AG04450 (cell line): Measurements from ENCODE around the gene FNBP1L. TPM values are rescaled to one million over a fixed set of nuclear protein-coding genes. Genes with fewer than 3 reads are reported as not detected.

Source experiments
- CTCF ChIA-PET: fragments of 300-600, 350-600 bp; formaldehyde crosslinking; extraction: SDS; loops from one replicate; lab custom pipeline; 2022; ENCODE audit warnings: antibody characterized with exemption, inconsistent platforms; lab: Charles Lee
- POLR2A ChIA-PET: fragments of 350-600 bp; formaldehyde crosslinking; extraction: SDS; loops from one replicate; lab custom pipeline; 2021; ENCODE audit warnings: antibody characterized with exemption, inconsistent platforms; lab: Yijun Ruan, JAX
- DNase-seq: peaks from one replicate; pipeline ENCODE4 v3.0.0-alpha.2; 2011; ENCODE audit warnings: low read depth, low spot score
- H3K27ac ChIP-seq: one replicate; pipeline ENCODE4 v1.5.1; 2012; ENCODE audit warnings: low read depth, low read length, control low read depth
- H3K27me3 ChIP-seq: one replicate; pipeline ENCODE4 v1.6.0; 2012; ENCODE audit warnings: low read length; ENCODE audit not compliant: control insufficient read depth, insufficient read depth
- H3K4me3 ChIP-seq: 2 replicates; pipeline ENCODE4 v1.5.1; 2011; ENCODE audit warnings: mild to moderate bottlenecking, low read depth, low read length, control low read depth
- H3K9me3 ChIP-seq: 2 replicates; pipeline ENCODE4 v1.5.1; 2012; ENCODE audit warnings: low read length; ENCODE audit not compliant: control insufficient read depth, insufficient read depth
- CTCF ChIP-seq: IDR thresholded peaks from 2 replicates; pipeline ENCODE4 v1.5.1; 2011; ENCODE audit warnings: low read depth, low read length, control low read depth, inconsistent platforms
- polyA plus RNA-seq: library from polyadenylated mRNA; depleted of rRNA; stranded (reverse); fragments of >200 nt; gene quantifications from 2 replicates; pipeline ENCODE4 v1.2.3, GENCODE V29; 2011

FNBP1L gene
- polyA plus RNA-seq, 1 experiment, result 24.1 TPM

- POLR2A ChIA-PET, result no interaction called here
- H3K27ac ChIP-seq, result no peak overlapping the region
These were observed 147.3 kb downstream of the FNBP1L start for GRCh38 chr1:93595266-93595665.

GRCh38 chr1:93595743-93596142 is 147.8 kb downstream of the FNBP1L start:
- no peak overlapping the region for H3K27ac ChIP-seq
- no peaks in the 10 kb centered on the region for H3K9me3 ChIP-seq
- ChIA-PET POLR2A (no interaction called here), CTCF (no interaction called here)
- no peak overlapping the region for H3K4me3 ChIP-seq
- TF ChIP-seq CTCF, result no peak
- DNase-seq, result no peak
- no peaks in the 10 kb centered on the region for H3K27me3 ChIP-seq

More at GRCh38 chr1:93595266-93595665, 147.3 kb downstream of the FNBP1L start:
- no peaks in the 10 kb centered on the region for H3K27me3 ChIP-seq
- no peak overlapping the region for H3K4me3 ChIP-seq
- CTCF ChIA-PET, result interaction anchor here (2.2 kb wide), 1 partner anchor 249 kb away, joined by 10 read pairs; no protein-coding TSS in a partner anchor
- no peak for DNase-seq
- TF ChIP-seq CTCF, result no peak
- no peaks in the 10 kb centered on the region for H3K9me3 ChIP-seq

DNA sequence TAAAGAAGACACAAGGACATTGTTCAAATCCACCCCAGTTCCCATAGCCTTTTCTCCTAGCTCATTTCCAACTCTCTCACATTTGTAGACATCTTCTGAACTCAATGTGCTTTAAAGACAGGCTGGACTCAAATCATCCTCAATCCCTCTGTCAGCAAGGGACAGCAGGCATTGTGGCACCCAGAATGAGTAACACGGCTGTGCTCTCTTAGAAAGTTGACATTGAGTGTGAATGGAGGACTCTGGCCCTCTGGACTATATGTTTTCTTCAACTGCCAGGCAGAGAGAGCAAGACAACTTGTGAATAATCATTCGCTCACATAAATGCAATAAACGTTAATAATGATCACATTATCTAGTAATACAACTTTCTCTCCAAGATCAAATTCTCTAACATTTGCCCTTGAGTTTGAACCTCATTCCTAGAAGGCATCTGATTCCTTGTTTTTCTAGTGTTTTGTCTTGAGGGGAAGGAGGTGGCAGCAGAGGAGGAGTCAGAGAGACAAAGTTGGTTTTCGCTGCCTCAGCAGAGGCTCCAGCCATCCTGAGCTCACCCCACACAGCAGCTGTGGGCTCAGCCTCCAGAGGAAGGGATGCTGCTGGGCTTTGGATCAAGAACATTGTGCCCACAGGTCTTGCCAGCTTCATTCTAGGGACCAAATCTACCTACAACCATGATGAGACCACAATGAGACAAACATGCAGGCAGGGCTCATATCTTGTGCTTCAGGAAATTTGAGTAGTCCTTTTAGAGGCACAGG is 148.6 kb downstream of the FNBP1L start:
- Histone ChIP-seq H3K27me3 (no peaks in the 10 kb centered on the region), H3K9me3 (no peaks in the 10 kb centered on the region), H3K4me3 (no peak overlapping the region), H3K27ac (no peak overlapping the region)
- ChIA-PET POLR2A (no interaction called here), CTCF (interaction anchor here (1.0 kb wide), 1 partner anchor 33 kb away, joined by 4 read pairs; no protein-coding TSS in a partner anchor)
- DNase-seq, result no peak
- TF ChIP-seq CTCF, result no peak

DNA sequence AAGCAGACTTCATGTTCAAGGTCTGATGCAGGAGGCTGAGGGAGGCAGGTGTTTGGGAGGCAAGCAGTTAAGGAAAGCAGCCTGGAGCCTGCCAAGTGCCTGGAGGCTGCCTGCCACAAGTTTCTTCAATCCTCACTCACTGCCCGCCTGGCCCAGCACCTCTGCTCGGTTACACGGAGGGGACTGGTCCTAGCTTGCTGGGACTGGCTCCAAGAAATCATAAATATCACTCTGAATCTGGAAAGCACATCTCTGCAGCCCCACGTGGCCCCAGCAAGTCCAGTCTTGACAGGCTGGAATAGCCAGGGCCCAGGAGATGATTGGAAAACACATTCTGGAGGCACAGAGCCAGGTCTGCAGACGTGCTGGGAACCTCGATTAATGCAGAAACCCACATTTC is 149.8 kb downstream of the FNBP1L start:
- Histone ChIP-seq H3K27ac (no peak overlapping the region), H3K4me3 (no peak overlapping the region), H3K9me3 (no peaks in the 10 kb centered on the region), H3K27me3 (no peaks in the 10 kb centered on the region)
- no peak for TF ChIP-seq CTCF
- DNase-seq, result no peak
- CTCF ChIA-PET, result interaction anchor here (1.2 kb wide), 1 partner anchor 10 kb away, joined by 4 read pairs; no protein-coding TSS in a partner anchor
- POLR2A ChIA-PET, result no interaction called here

- ChIA-PET POLR2A (no interaction called here), CTCF (interaction anchor here (1.2 kb wide), 1 partner anchor 9 kb away, joined by 4 read pairs; no protein-coding TSS in a partner anchor)
- no peak overlapping the region for H3K27ac ChIP-seq
- H3K27me3 ChIP-seq, result no peaks in the 10 kb centered on the region
- TF ChIP-seq CTCF, result no peak
- H3K4me3 ChIP-seq, result no peak overlapping the region
- H3K9me3 ChIP-seq, result no peaks in the 10 kb centered on the region
- DNase-seq, result no peak
These were observed 150.5 kb downstream of the FNBP1L start for GRCh38 chr1:93598396-93598795.
